ENCODE measurements around the gene ZNF845.
"Not testable (repeated sequence)": the region's sequence is repeated elsewhere in the genome, so short reads cannot be mapped to it uniquely, and the experiment has no call there.

The ZNF845 gene

GRCh38 chr19:53388168-53388567, 54.6 kb downstream of the ZNF845 start:
- DNase-seq = no peak

GRCh38 chr19:53388904-53389303, 55.4 kb downstream of the ZNF845 start:
- no peak for DNase-seq

GRCh38 chr19:53389571-53389970, 56.0 kb downstream of the ZNF845 start:
- no peak for DNase-seq

- no peak for DNase-seq
Observed at GRCh38 chr19:53389978-53390377, 56.4 kb downstream of the ZNF845 start.

- DNase-seq = no peak
Observed at GRCh38 chr19:53394522-53394973, 61.0 kb downstream of the ZNF845 start.

GRCh38 chr19:53394974-53395839, 61.7 kb downstream of the ZNF845 start, which contains the start of gene ZNF765:
ZNF765 (plus strand) TSS chr19:53395149; CDS start chr19:53398016, 2,867 bp downstream.
- peak; percentile 95 for DNase-seq

- not testable (repeated sequence) for DNase-seq
Observed at GRCh38 chr19:53395840-53396524, 62.4 kb downstream of the ZNF845 start.

GRCh38 chr19:53396525-53396868, 62.9 kb downstream of the ZNF845 start:
- no peak for DNase-seq

GRCh38 chr19:53397918-53398317, 64.4 kb downstream of the ZNF845 start:
- not testable (repeated sequence) for DNase-seq
